ENCODE results near the gene CDR2. TPM values are rescaled to one million over a fixed set of nuclear protein-coding genes. Genes with fewer than 3 reads are reported as not detected.

CDR2 gene
- total and polyA plus RNA-seq, 9 donors = 12.7 to 30.3 (median 22.9) TPM

- Histone ChIP-seq H3K4me3 (no peak overlapping the region), H3K27ac (no peak overlapping the region), H3K9me3 (no peaks in the 10 kb centered on the region), H3K27me3 (no peaks in the 10 kb centered on the region), H3K4me1 (ENCODE audit: insufficient read depth) (no peaks in the 10 kb centered on the region), H3K36me3 (no peaks in the 10 kb centered on the region)
- TF ChIP-seq CTCF (IDR thresholded peaks at IDR 0.05) = no peak
- no peak for TF ChIP-seq EP300 (IDR thresholded peaks at IDR 0.05)
- no peak for TF ChIP-seq POLR2A (IDR thresholded peaks at IDR 0.05)
- WGBS, 3 donors = 87 to 95% (median 90%) methylated on average over 2 of the region's 2 CpGs
- DNase-seq = no peak
- intact Hi-C loops (cut with DNase I) = no loop called here
These were observed 33.1 kb upstream of the CDR2 start for GRCh38 chr16:22407486-22407885.

- intact Hi-C loops (cut with DNase I) = no loop called here
- Histone ChIP-seq H3K27ac (no peak overlapping the region), H3K9me3 (no peaks in the 10 kb centered on the region), H3K27me3 (no peaks in the 10 kb centered on the region), H3K4me3 (no peak overlapping the region), H3K4me1 (ENCODE audit: insufficient read depth) (no peaks in the 10 kb centered on the region), H3K36me3 (no peaks in the 10 kb centered on the region)
- TF ChIP-seq POLR2A (IDR thresholded peaks at IDR 0.05) = no peak
- TF ChIP-seq EP300 (IDR thresholded peaks at IDR 0.05) = no peak
- no peak for TF ChIP-seq CTCF (IDR thresholded peaks at IDR 0.05)
- DNase-seq = no peak
These were observed 27.8 kb upstream of the CDR2 start for GRCh38 chr16:22402191-22402590.

- no peak for DNase-seq
These were observed 26.5 kb upstream of the CDR2 start for GRCh38 chr16:22400900-22401299.

GRCh38 chr16:22397931-22398330 is 23.5 kb upstream of the CDR2 start:
- Histone ChIP-seq H3K4me1 (ENCODE audit: insufficient read depth) (no peaks in the 10 kb centered on the region), H3K36me3 (no peaks in the 10 kb centered on the region), H3K27me3 (no peaks in the 10 kb centered on the region), H3K4me3 (no peak overlapping the region), H3K9me3 (no peaks in the 10 kb centered on the region), H3K27ac (no peak overlapping the region)
- intact Hi-C loops (cut with DNase I) = no loop called here
- no peak for TF ChIP-seq POLR2A (IDR thresholded peaks at IDR 0.05)
- no peak for TF ChIP-seq EP300 (IDR thresholded peaks at IDR 0.05)
- no peak for TF ChIP-seq CTCF (IDR thresholded peaks at IDR 0.05)
- DNase-seq = no peak

More at GRCh38 chr16:22400900-22401299, 26.5 kb upstream of the CDR2 start:
- Histone ChIP-seq H3K4me1 (ENCODE audit: insufficient read depth) (no peaks in the 10 kb centered on the region), H3K36me3 (no peaks in the 10 kb centered on the region), H3K4me3 (no peak overlapping the region), H3K27ac (no peak overlapping the region), H3K27me3 (no peaks in the 10 kb centered on the region), H3K9me3 (no peaks in the 10 kb centered on the region)
- no peak for TF ChIP-seq EP300 (IDR thresholded peaks at IDR 0.05)
- no peak for TF ChIP-seq CTCF (IDR thresholded peaks at IDR 0.05)
- no peak for TF ChIP-seq POLR2A (IDR thresholded peaks at IDR 0.05)
- intact Hi-C loops (cut with DNase I) = no loop called here
- WGBS, 3 donors = 90 to 94% (median 92%) methylated on average over 3 of the region's 3 CpGs

- Histone ChIP-seq H3K27me3 (no peaks in the 10 kb centered on the region), H3K36me3 (no peaks in the 10 kb centered on the region), H3K4me3 (no peak overlapping the region), H3K4me1 (ENCODE audit: insufficient read depth) (no peaks in the 10 kb centered on the region), H3K27ac (no peak overlapping the region), H3K9me3 (no peaks in the 10 kb centered on the region)
- TF ChIP-seq CTCF (IDR thresholded peaks at IDR 0.05) (no peak), POLR2A (IDR thresholded peaks at IDR 0.05) (no peak), EP300 (IDR thresholded peaks at IDR 0.05) (no peak)
- no peak for DNase-seq
- 18 to 37% (median 24%) methylated on average over 1 of the region's 1 CpG for WGBS, 3 donors
- intact Hi-C loops (cut with DNase I) = no loop called here
These were observed 23.0 kb upstream of the CDR2 start for GRCh38 chr16:22397464-22397863.

All from ovary (tissue), 9 donors.